Kidney (tissue), 14 donors: ENCODE results near the gene CCDC149. TPM values are rescaled to one million over a fixed set of nuclear protein-coding genes. Genes with fewer than 3 reads are reported as not detected.

Source experiments
- DNase-seq, 5 donors: peaks; one replicate each; pipeline ENCODE4 v3.0.0-alpha.2; 2013 to 2020
- FAIRE-seq: peaks from 2 replicates; lab custom pipeline; 2012; peaks lifted over from hg19 to GRCh38; lab: Jason Lieb, UNC
- H3K27ac ChIP-seq, 2 donors: one replicate each; pipeline ENCODE4 v1.7.0; 2013; ENCODE audit warnings: low read depth in 2 of 2, low read length in 2 of 2, inconsistent platforms in 1 of 2
- H3K27me3 ChIP-seq: one replicate; pipeline ENCODE4 v1.7.1; 2013; ENCODE audit warnings: low read length, inconsistent platforms; ENCODE audit not compliant: control insufficient read depth, insufficient read depth
- H3K36me3 ChIP-seq, 3 donors: one replicate each; pipeline versions ENCODE4 v1.7.0 to v1.7.1; 2013; ENCODE audit warnings: low read length in 3 of 3, control low read depth in 1 of 3, inconsistent platforms in 1 of 3; ENCODE audit not compliant: insufficient read depth in 3 of 3, control insufficient read depth in 2 of 3
- H3K4me1 ChIP-seq, 3 donors: one replicate each; pipeline versions ENCODE4 v1.7.0 to v1.7.1; 2013; ENCODE audit warnings: low read length in 3 of 3, inconsistent platforms in 1 of 3, low read depth in 1 of 3; ENCODE audit not compliant: control insufficient read depth in 2 of 3, insufficient read depth in 2 of 3
- H3K4me3 ChIP-seq, 3 donors: one replicate each; pipeline versions ENCODE4 v1.7.0 to v1.8.1; 2013; ENCODE audit warnings: low read length in 3 of 3, control low read depth in 1 of 3, inconsistent platforms in 1 of 3
- H3K9ac ChIP-seq, 3 donors: one replicate each; pipeline versions ENCODE4 v1.7.0 to v1.7.1; 2013; ENCODE audit warnings: low read length in 3 of 3, control low read depth in 1 of 3, inconsistent platforms in 1 of 3
- H3K9me3 ChIP-seq, 3 donors: one replicate each; pipeline versions ENCODE4 v1.7.0 to v1.7.1; 2013; ENCODE audit warnings: low read length in 3 of 3, control low read depth in 1 of 3, inconsistent platforms in 1 of 3; ENCODE audit not compliant: control insufficient read depth in 2 of 3, insufficient read depth in 1 of 3
- CTCF ChIP-seq: IDR thresholded peaks from 3 replicates; pipeline ENCODE4 v1.5.1; 2012; ENCODE audit warnings: mild to moderate bottlenecking, moderate library complexity, borderline replicate concordance; ENCODE audit not compliant: insufficient read depth; ENCODE audit errors: extremely low read depth
- intact Hi-C: fragments of 100-400 bp; cut with DNase I; formaldehyde crosslinking; loops from one replicate; pipeline ENCODE4 v1.11.1; 2022
- polyA plus RNA-seq: library from polyadenylated mRNA; stranded (reverse); fragments of 350-450 nt; fragmentation: Illumina TruSeq; extraction: RNeasy Lipid Tissue Mini Kit (QIAGEN cat#74804); gene quantifications from one replicate; pipeline ENCODE4 v1.2.3, GENCODE V29; 2014; ENCODE audit warnings: low read depth, low replicate concordance; ENCODE audit not compliant: insufficient read depth
- total RNA-seq: library from RNA; stranded (reverse); fragmentation: NEBNext Ultra II Directional; extraction: Animal tissue kit (Norgen Biotek cat#: 25700); gene quantifications from one replicate; pipeline ENCODE4 v1.2.1, GENCODE V29; 2021
- donor health status: control.
- donor health status: control.
- donor health status: control.
- donor health status: control.
- donor health status: control.
- donor health status: DM: yes; HTN: yes; CAD: no.
- donor health status: Normal renal cell carcinoma (clear cell type).

Gene CCDC149
- total and polyA plus RNA-seq, 2 donors from 2014 or later: 6.9 to 21.8 TPM

- H3K36me3 ChIP-seq: peaks cover 0 to 7% (median 0%) of the 10 kb centered on the region in 3 donors
- H3K9ac ChIP-seq: no peak overlapping the region
- H3K4me1 ChIP-seq: no peaks in the 10 kb centered on the region
- TF ChIP-seq CTCF: no peak
- intact Hi-C loops: no loop called here
- peaks cover 0 to 16% (median 0%) of the 10 kb centered on the region in 3 donors for H3K9me3 ChIP-seq
- H3K27ac ChIP-seq: no peak overlapping the region
- no peaks in the 10 kb centered on the region for H3K27me3 ChIP-seq
- DNase-seq (no peak), FAIRE-seq (no peak)
- no peak overlapping the region for H3K4me3 ChIP-seq
Observed at GRCh38 chr4:24863799-24864198, 49.0 kb downstream of the CCDC149 start.

GRCh38 chr4:24862073-24862751, 50.6 kb downstream of the CCDC149 start:
- Histone ChIP-seq H3K9ac (no peak overlapping the region), H3K4me1 (no peaks in the 10 kb centered on the region), H3K4me3 (no peak overlapping the region), H3K36me3 (peaks cover 0 to 3% (median 0%) of the 10 kb centered on the region in 3 donors), H3K9me3 (peaks cover 0 to 16% (median 0%) of the 10 kb centered on the region in 3 donors), H3K27ac (no peak overlapping the region), H3K27me3 (no peaks in the 10 kb centered on the region)
- intact Hi-C loops: no loop called here
- peak in 1 of 5 donors; percentile 28 for DNase-seq
- TF ChIP-seq CTCF: no peak
- FAIRE-seq: no peak

- Histone ChIP-seq H3K4me3 (no peak overlapping the region), H3K27me3 (no peaks in the 10 kb centered on the region), H3K9me3 (peaks cover 0 to under 1% (median 0%) of the 10 kb centered on the region in 3 donors), H3K4me1 (no peaks in the 10 kb centered on the region), H3K36me3 (no peaks in the 10 kb centered on the region), H3K27ac (no peak overlapping the region), H3K9ac (no peak overlapping the region)
- no peak for TF ChIP-seq CTCF
- intact Hi-C loops: no loop called here
- no peak for DNase-seq
- FAIRE-seq: no peak
Observed at GRCh38 chr4:24858550-24858949, 54.3 kb downstream of the CCDC149 start.
